Stimulated activated effector memory CD8-positive, alpha-beta T cell treated with anti-CD3 and anti-CD28 coated beads, Interleukin-12 subunit alpha, Interleukin-12 subunit beta, amount 100 ng/mL, for 72 hours (primary cell): ENCODE data around the gene UBXN10.
A peak's percentile ranks its signal among the peaks of the same experiment; 100 is the strongest.

ENCODE experiments used
- ATAC-seq: fragments of 150-1000 bp; cut with Tn5 transposase; 2 replicates; pipeline ENCODE4 v1.10.0; 2021
- DNase-seq, 2 donors: peaks; one replicate each; pipeline ENCODE4 v3.0.0; 2021 to 2022; ENCODE audit warnings: low spot score in 2 of 2
- H3K27ac Mint-ChIP-seq: one replicate; pipeline ENCODE4 v1.8.0; 2022; ENCODE audit warnings: mild to moderate bottlenecking, mixed read lengths
- H3K36me3 Mint-ChIP-seq: one replicate; pipeline ENCODE4 v1.8.0; 2022; ENCODE audit warnings: mild to moderate bottlenecking, mixed read lengths
- H3K4me1 Mint-ChIP-seq: one replicate; pipeline ENCODE4 v1.8.0; 2022; ENCODE audit warnings: mixed read lengths
- H3K4me3 Mint-ChIP-seq: one replicate; pipeline ENCODE4 v1.8.0; 2022; ENCODE audit warnings: mild to moderate bottlenecking, mixed read lengths
- H3K9me3 Mint-ChIP-seq: one replicate; pipeline ENCODE4 v1.8.0; 2022; ENCODE audit warnings: mixed read lengths

The UBXN10 gene

GRCh38 chr1:20187103-20187812 lies 1.4 kb downstream of the UBXN10 start:
- Mint-ChIP-seq H3K4me3 (peak overlapping the region; percentile 63), H3K36me3 (peaks cover 9% of the 10 kb centered on the region), H3K27ac (peak overlapping the region; percentile 72), H3K9me3 (no peaks in the 10 kb centered on the region), H3K4me1 (peaks cover 47% of the 10 kb centered on the region)
- peak; percentile 17 to 56 for DNase-seq
- ATAC-seq = peak; percentile 78

GRCh38 chr1:20187813-20188454 lies 2.0 kb downstream of the UBXN10 start:
- no peak for ATAC-seq
- no peak for DNase-seq
- Mint-ChIP-seq H3K36me3 (peaks cover 9% of the 10 kb centered on the region), H3K9me3 (no peaks in the 10 kb centered on the region), H3K4me1 (peaks cover 47% of the 10 kb centered on the region), H3K4me3 (peak overlapping the region; percentile 63), H3K27ac (no peak overlapping the region)

GRCh38 chr1:20188455-20188817 lies 2.5 kb downstream of the UBXN10 start:
- Mint-ChIP-seq H3K36me3 (peaks cover 9% of the 10 kb centered on the region), H3K9me3 (no peaks in the 10 kb centered on the region), H3K27ac (no peak overlapping the region), H3K4me3 (no peak overlapping the region), H3K4me1 (peaks cover 44% of the 10 kb centered on the region)
- ATAC-seq (no peak), DNase-seq (no peak)

DNA sequence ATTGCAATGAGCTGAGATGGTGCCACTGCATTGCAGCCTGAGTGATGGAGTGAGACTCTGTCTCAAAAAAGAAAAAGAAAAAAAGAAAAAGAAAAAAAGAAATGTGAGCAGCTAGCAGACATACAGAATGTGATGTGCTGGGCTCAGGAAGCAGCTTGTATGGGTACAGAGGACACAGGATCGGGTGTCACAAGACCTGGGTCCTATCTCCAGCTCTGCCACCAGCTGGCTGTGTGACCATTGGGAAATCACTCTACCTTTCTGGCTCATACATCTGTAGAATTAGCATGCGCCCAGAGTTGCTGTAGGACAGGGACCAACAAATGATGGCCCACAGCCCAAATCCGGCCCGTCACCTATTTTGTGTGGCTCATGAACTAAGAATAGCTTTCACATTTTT lies 3.8 kb downstream of the UBXN10 start:
- no peak overlapping the region for H3K27ac Mint-ChIP-seq
- no peaks in the 10 kb centered on the region for H3K9me3 Mint-ChIP-seq
- peaks cover 36% of the 10 kb centered on the region for H3K4me1 Mint-ChIP-seq
- DNase-seq (no peak), ATAC-seq (no peak)
- peaks cover 9% of the 10 kb centered on the region for H3K36me3 Mint-ChIP-seq
- no peak overlapping the region for H3K4me3 Mint-ChIP-seq

- ATAC-seq (no peak), DNase-seq (no peak)
- H3K9me3 Mint-ChIP-seq = no peaks in the 10 kb centered on the region
- no peak overlapping the region for H3K4me3 Mint-ChIP-seq
- H3K36me3 Mint-ChIP-seq = peaks cover 1% of the 10 kb centered on the region
- no peak overlapping the region for H3K27ac Mint-ChIP-seq
- peaks cover 33% of the 10 kb centered on the region for H3K4me1 Mint-ChIP-seq
Measured at GRCh38 chr1:20190256-20191160, 4.6 kb downstream of the UBXN10 start.

- H3K4me3 Mint-ChIP-seq = no peak overlapping the region
- no peak overlapping the region for H3K27ac Mint-ChIP-seq
Measured at GRCh38 chr1:20191266-20191825, 5.5 kb downstream of the UBXN10 start.

GRCh38 chr1:20192364-20192763 lies 6.5 kb downstream of the UBXN10 start:
- ATAC-seq = no peak

More at GRCh38 chr1:20191266-20191825, 5.5 kb downstream of the UBXN10 start:
- H3K9me3 Mint-ChIP-seq = no peaks in the 10 kb centered on the region
- DNase-seq (no peak), ATAC-seq (no peak)
- no peaks in the 10 kb centered on the region for H3K36me3 Mint-ChIP-seq
- H3K4me1 Mint-ChIP-seq = peaks cover 29% of the 10 kb centered on the region

DNA sequence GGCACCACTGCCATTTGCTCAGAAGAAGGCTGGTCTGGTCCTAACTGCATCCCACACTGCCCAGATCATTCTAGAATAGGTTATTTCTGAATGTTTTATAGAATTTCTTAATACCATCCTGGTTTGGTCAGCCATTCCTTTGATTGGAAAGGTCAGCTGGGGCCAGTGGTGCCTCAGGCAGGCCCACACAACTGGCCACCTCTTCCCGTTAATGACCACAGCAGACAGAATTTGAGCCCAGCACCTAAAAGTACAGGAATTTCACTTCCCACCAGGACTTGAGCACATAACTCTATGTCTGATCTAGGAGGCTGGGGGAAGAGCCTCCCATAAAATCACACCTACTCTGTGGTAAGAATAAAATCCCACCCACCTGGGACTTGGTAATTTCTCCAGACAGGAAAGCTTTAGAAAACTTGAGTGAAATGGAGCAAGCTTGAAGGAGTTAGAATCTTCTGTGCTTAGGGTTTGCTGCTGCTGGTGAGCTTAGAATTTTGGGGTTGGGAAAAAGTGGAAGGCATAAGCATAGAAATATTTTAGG lies 7.0 kb downstream of the UBXN10 start:
- H3K36me3 Mint-ChIP-seq = no peaks in the 10 kb centered on the region
- no peak for DNase-seq
- ATAC-seq = no peak
- H3K9me3 Mint-ChIP-seq = no peaks in the 10 kb centered on the region
- H3K27ac Mint-ChIP-seq = no peak overlapping the region
- no peak overlapping the region for H3K4me3 Mint-ChIP-seq
- peaks cover 13% of the 10 kb centered on the region for H3K4me1 Mint-ChIP-seq

More at GRCh38 chr1:20192364-20192763, 6.5 kb downstream of the UBXN10 start:
- Mint-ChIP-seq H3K4me1 (peaks cover 19% of the 10 kb centered on the region), H3K36me3 (no peaks in the 10 kb centered on the region), H3K27ac (no peak overlapping the region), H3K9me3 (no peaks in the 10 kb centered on the region), H3K4me3 (no peak overlapping the region)
- no peak for DNase-seq

- Mint-ChIP-seq H3K4me1 (peaks cover 6% of the 10 kb centered on the region), H3K4me3 (no peak overlapping the region), H3K27ac (no peak overlapping the region), H3K36me3 (no peaks in the 10 kb centered on the region), H3K9me3 (no peaks in the 10 kb centered on the region)
- ATAC-seq (no peak), DNase-seq (no peak)
Measured at GRCh38 chr1:20194224-20194623, 8.3 kb downstream of the UBXN10 start.

DNA sequence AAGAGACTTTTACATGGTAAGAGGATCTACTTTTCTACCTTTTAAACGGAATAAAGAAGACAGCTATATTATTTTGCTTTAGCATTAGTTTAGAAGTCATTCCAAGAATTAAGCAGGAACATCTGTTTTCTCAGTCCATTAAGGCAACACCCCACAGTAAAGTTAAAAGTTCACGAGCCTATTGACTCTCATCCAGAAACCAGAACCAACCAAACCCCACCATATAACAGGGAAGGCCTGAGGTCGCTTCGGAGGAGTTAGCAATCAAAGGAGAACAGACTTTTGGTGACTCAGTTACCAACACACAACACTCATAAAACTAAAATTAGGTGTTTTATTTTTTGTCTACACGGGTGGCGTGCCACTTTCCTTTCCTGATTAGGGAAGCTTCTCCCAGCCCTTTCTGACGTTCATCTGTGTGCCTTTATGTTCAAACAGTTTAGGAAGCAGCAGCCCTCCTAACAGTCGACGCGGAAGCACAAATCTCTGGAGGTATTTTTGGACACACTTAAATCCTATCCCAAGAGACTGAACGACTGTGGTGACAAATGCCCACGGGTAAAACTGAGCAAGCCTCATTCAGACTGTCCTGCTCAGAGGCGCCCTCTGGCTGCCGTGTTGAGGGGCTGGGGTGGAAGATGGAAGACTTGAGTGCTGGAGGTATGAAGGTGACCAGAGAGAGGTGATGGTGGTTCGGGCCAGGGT lies 9.0 kb downstream of the UBXN10 start:
- no peaks in the 10 kb centered on the region for H3K9me3 Mint-ChIP-seq

GRCh38 chr1:20195462-20195780 lies 9.5 kb downstream of the UBXN10 start:
- no peaks in the 10 kb centered on the region for H3K36me3 Mint-ChIP-seq
- H3K4me3 Mint-ChIP-seq = no peak overlapping the region
- H3K27ac Mint-ChIP-seq = no peak overlapping the region
- ATAC-seq (no peak), DNase-seq (no peak)
- no peaks in the 10 kb centered on the region for H3K9me3 Mint-ChIP-seq
- peaks cover 6% of the 10 kb centered on the region for H3K4me1 Mint-ChIP-seq

More for the DNA sequence above, 9.0 kb downstream of the UBXN10 start:
- ATAC-seq (peak; percentile 87), DNase-seq (peak; percentile 60 to 80)
- Mint-ChIP-seq H3K36me3 (no peaks in the 10 kb centered on the region), H3K4me3 (no peak overlapping the region), H3K27ac (no peak overlapping the region), H3K4me1 (peaks cover 6% of the 10 kb centered on the region)

DNA sequence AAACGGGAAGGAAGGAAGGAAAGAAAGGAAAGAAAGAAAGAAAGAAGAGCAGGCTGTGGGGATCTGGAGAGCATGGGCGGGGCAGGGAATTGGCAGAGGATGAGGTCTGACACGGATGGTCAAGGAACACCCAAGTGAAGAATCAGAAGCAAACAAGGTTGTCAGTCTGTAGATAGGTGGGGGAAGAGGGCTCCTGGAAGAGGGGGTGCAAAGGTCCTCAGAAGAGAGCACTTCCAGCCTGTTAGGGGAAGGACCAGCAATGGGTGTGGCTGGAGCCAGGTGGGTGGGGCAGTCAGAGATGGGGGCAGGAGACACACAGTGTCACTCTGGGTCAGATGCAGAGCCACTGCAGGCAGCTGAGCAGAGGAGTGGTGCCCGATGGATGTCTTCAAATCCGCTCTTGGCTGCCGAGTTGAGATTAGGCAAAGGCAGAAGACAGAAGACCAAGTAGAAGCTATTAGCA lies 11.5 kb downstream of the UBXN10 start:
- no peaks in the 10 kb centered on the region for H3K36me3 Mint-ChIP-seq
- no peak overlapping the region for H3K4me3 Mint-ChIP-seq
- H3K27ac Mint-ChIP-seq = no peak overlapping the region
- H3K4me1 Mint-ChIP-seq = peaks cover 6% of the 10 kb centered on the region
- ATAC-seq = no peak
- no peak for DNase-seq
- no peaks in the 10 kb centered on the region for H3K9me3 Mint-ChIP-seq

DNA sequence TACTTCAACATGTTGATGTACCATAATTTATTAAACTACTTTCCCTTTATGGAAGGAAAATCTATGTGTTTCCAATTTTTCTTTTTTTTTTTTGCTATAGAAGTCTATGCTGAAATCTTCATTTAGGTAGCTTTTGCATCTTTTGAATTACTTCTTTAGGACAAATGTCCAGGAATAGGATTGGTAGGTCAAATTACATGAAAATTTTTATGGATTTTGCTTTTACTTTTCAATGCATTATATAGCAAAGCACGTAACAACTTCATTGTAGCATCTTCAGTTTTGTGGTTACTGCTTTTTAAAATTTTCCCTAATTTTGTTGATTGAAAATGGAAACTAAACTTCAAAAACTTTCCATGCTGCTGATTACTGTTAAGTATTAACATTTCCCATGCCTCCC lies 12.4 kb downstream of the UBXN10 start:
- H3K4me3 Mint-ChIP-seq = no peak overlapping the region
- no peaks in the 10 kb centered on the region for H3K36me3 Mint-ChIP-seq

DNA sequence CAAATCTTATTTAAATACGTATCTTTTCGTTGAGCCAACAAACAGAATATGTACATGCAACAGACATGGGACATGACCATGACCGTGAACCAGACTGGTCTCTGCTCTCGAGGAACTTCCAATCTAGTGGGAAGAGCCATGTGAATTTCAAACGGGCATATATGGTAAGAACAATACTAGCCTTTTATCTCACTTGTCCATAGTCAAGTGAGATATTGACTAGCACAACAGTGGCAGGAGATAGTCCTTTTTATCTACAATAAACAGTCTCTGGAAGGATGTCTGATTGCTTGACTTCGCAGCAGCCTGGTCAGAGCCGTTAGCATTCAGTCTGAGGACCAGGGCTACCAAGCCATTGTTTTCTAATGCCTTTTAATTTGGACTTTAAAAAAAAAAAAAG lies 13.0 kb downstream of the UBXN10 start:
- DNase-seq (no peak), ATAC-seq (no peak)
- Mint-ChIP-seq H3K36me3 (no peaks in the 10 kb centered on the region), H3K4me3 (no peak overlapping the region), H3K4me1 (peaks cover 6% of the 10 kb centered on the region), H3K9me3 (no peaks in the 10 kb centered on the region), H3K27ac (no peak overlapping the region)

More for the DNA sequence above, 12.4 kb downstream of the UBXN10 start:
- H3K4me1 Mint-ChIP-seq = peaks cover 6% of the 10 kb centered on the region
- no peaks in the 10 kb centered on the region for H3K9me3 Mint-ChIP-seq
- no peak for ATAC-seq
- no peak for DNase-seq
- no peak overlapping the region for H3K27ac Mint-ChIP-seq
